ENCODE measurements around the gene NPY2R.

NPY2R gene

GRCh38 chr4:155208258-155209054 is at the start of gene NPY2R:
TSS of gene NPY2R (plus strand) at chr4:155208636. CDS start at chr4:155213940, 5,304 bp downstream.
- FAIRE-seq (no peak), DNase-seq (ENCODE audit: low spot score) (no peak)

- FAIRE-seq (no peak), DNase-seq (ENCODE audit: low spot score) (no peak)
These were observed 47.1 kb upstream of the NPY2R start for GRCh38 chr4:155161357-155161756.

- no peak for DNase-seq (ENCODE audit: low spot score)
These were observed 43.7 kb upstream of the NPY2R start for GRCh38 chr4:155164718-155165117.

GRCh38 chr4:155170569-155170968 is 37.9 kb upstream of the NPY2R start:
- no peak for DNase-seq (ENCODE audit: low spot score)
- no peak for FAIRE-seq

More at GRCh38 chr4:155164718-155165117, 43.7 kb upstream of the NPY2R start:
- no peak for FAIRE-seq

GRCh38 chr4:155173371-155173770 is 35.1 kb upstream of the NPY2R start:
- DNase-seq (ENCODE audit: low spot score), result no peak
- no peak for FAIRE-seq

GRCh38 chr4:155174668-155175067 is 33.8 kb upstream of the NPY2R start:
- DNase-seq (ENCODE audit: low spot score) (no peak), FAIRE-seq (no peak)

GRCh38 chr4:155179216-155179615 is 29.2 kb upstream of the NPY2R start:
- FAIRE-seq (no peak), DNase-seq (ENCODE audit: low spot score) (peak; percentile 27)

GRCh38 chr4:155186972-155187371 is 21.5 kb upstream of the NPY2R start:
- FAIRE-seq (no peak), DNase-seq (ENCODE audit: low spot score) (no peak)

GRCh38 chr4:155187989-155188388 is 20.4 kb upstream of the NPY2R start:
- no peak for FAIRE-seq
- no peak for DNase-seq (ENCODE audit: low spot score)

GRCh38 chr4:155190099-155190498 is 18.3 kb upstream of the NPY2R start:
- DNase-seq (ENCODE audit: low spot score) (no peak), FAIRE-seq (no peak)

- FAIRE-seq, result no peak
These were observed 10.7 kb upstream of the NPY2R start for GRCh38 chr4:155197757-155198156.

GRCh38 chr4:155207534-155208257 is 740 bp upstream of the NPY2R start:
- no peak for FAIRE-seq
- no peak for DNase-seq (ENCODE audit: low spot score)

More at GRCh38 chr4:155197757-155198156, 10.7 kb upstream of the NPY2R start:
- DNase-seq (ENCODE audit: low spot score), result no peak

- FAIRE-seq (no peak), DNase-seq (ENCODE audit: low spot score) (no peak)
These were observed 11.6 kb downstream of the NPY2R start for GRCh38 chr4:155220025-155220424.

- FAIRE-seq (no peak), DNase-seq (ENCODE audit: low spot score) (no peak)
These were observed 18.7 kb downstream of the NPY2R start for GRCh38 chr4:155227131-155227530.

GRCh38 chr4:155228713-155229112 is 20.3 kb downstream of the NPY2R start:
- no peak for FAIRE-seq

GRCh38 chr4:155232432-155232831 is 24.0 kb downstream of the NPY2R start:
- no peak for FAIRE-seq
- DNase-seq (ENCODE audit: low spot score), result no peak

More at GRCh38 chr4:155228713-155229112, 20.3 kb downstream of the NPY2R start:
- DNase-seq (ENCODE audit: low spot score), result no peak

- no peak for FAIRE-seq
- DNase-seq (ENCODE audit: low spot score), result no peak
These were observed 25.8 kb downstream of the NPY2R start for GRCh38 chr4:155234206-155234605.

- DNase-seq (ENCODE audit: low spot score) (no peak), FAIRE-seq (no peak)
These were observed 29.1 kb downstream of the NPY2R start for GRCh38 chr4:155237567-155237966.

- DNase-seq (ENCODE audit: low spot score), result no peak
- no peak for FAIRE-seq
These were observed 32.8 kb downstream of the NPY2R start for GRCh38 chr4:155241225-155241624.

GRCh38 chr4:155241664-155242063 is 33.2 kb downstream of the NPY2R start:
- DNase-seq (ENCODE audit: low spot score) (no peak), FAIRE-seq (no peak)

- FAIRE-seq, result no peak
- no peak for DNase-seq (ENCODE audit: low spot score)
These were observed 36.7 kb downstream of the NPY2R start for GRCh38 chr4:155245105-155245504.

Measured in urothelium cell line (cell line).